Measurements from ENCODE around the gene RUVBL2.
A peak's percentile ranks its signal among the peaks of the same experiment; 100 is the strongest.

Gene RUVBL2

DNA sequence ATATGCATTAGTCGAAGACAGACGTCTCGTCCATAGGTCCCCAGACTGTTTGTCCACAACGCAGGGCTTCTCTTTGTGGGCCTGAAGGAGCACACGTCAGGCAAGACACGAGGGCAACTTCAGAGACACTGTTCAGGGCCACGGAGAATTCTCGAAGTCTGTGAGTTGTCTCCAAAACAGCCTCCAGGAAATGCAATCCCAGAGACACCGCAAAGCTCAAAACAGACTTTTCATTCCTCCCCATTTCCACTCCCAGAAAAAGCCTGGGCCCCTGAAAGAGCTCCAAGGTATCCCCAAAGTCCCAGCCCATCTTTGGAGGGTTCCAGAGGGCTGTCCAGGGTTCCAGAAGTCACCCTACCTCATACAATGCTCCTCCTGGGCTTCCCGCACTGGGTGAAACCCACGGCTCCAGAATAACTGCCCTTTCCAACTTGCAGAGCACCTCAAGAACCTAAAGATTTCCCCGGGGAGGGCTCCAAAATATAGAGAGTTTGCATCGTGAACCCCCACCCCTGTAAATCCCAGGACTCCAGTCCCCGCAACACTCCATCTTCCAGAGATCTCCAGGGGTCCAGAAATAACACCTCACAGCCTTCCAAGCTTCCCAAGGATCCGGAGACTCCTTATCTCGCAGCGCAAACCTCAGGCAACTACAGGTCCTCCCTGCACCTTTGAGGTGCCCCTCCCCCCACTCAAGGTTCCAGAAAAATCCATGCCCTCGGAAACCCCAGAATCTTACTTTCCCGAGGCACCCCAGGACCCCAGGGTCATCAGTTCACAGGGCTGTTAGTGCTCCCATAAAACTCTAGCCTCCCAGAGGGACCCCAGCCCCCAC is 29.3 kb upstream of the RUVBL2 start:
- no peak for DNase-seq (ENCODE audit: low read depth in 2 of 2)

DNA sequence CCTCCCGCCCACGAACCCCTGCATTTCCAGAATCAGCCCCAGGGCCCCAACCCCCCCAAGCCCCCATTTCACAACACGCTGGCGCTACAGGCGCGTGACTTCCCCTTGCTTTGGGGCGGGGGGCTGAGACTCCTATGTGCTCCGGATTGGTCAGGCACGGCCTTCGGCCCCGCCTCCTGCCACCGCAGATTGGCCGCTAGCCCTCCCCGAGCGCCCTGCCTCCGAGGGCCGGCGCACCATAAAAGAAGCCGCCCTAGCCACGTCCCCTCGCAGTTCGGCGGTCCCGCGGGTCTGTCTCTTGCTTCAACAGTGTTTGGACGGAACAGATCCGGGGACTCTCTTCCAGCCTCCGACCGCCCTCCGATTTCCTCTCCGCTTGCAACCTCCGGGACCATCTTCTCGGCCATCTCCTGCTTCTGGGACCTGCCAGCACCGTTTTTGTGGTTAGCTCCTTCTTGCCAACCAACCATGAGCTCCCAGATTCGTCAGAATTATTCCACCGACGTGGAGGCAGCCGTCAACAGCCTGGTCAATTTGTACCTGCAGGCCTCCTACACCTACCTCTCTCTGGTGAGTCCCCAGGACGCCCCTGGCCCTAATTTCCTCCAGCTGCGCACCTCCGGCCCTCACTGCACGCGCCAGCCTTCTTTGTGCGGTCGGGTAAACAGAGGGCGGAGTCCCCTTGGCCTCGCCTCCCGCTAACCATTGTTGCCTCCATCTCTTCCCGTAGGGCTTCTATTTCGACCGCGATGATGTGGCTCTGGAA is 28.5 kb upstream of the RUVBL2 start, which contains the start of gene FTL:
Gene FTL (plus strand): TSS at position 270 of the 766 bp plus-strand sequence. CDS start 199 bp downstream, at position 469.
- DNase-seq (ENCODE audit: low read depth in 2 of 2): peak; percentile 92

DNA sequence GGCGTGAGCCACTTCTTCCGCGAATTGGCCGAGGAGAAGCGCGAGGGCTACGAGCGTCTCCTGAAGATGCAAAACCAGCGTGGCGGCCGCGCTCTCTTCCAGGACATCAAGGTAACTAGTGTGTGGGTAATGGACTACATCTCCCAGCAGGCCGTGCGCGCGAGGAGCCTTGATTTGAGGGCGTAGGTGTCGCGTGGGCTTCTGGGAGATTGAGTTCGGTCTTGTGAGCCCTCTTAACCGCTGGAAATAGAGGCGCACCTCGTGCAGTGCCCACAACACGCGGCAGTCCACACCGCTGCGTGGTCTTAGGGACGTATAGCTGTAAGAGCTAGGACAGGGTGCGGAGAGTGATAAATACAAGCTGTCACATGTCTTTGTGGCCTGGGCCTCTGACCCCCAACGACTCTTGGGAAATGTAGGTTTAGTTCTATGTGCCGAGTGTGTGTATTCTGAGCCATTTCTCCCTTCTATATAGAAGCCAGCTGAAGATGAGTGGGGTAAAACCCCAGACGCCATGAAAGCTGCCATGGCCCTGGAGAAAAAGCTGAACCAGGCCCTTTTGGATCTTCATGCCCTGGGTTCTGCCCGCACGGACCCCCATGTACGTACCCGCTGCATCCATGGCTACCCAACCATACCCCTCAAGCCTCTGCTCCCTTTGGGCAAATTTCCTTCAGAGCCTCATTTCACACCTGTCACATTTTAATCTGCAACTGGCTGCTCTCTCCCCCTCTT is 27.7 kb upstream of the RUVBL2 start:
- no peak for DNase-seq (ENCODE audit: low read depth in 2 of 2)

DNA sequence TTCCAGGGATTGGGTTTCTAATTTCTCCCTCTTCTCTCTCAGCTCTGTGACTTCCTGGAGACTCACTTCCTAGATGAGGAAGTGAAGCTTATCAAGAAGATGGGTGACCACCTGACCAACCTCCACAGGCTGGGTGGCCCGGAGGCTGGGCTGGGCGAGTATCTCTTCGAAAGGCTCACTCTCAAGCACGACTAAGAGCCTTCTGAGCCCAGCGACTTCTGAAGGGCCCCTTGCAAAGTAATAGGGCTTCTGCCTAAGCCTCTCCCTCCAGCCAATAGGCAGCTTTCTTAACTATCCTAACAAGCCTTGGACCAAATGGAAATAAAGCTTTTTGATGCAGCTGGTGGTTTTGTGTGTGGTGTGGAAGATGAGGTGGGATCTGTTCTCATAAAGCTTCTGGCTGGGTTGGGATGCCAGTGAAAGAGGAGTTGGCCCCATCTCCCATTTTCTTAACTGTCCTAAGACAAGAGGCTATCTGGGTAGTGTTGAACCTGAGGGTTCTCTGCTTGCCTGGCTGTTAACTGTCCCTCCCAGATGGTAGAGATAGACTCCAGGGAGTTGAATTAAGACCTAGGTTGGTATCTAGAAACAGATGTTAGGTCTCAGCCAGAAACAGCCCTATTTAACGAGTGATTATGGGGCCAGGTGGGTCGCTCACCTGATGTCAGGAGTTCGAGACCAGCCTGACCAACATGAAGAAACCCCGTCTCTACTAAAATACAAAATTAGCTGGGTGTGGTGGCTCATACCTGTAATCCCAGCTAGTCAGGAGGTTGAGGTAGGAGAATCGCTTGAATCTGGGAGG is 26.9 kb upstream of the RUVBL2 start:
- no peak for DNase-seq (ENCODE audit: low read depth in 2 of 2)

DNA sequence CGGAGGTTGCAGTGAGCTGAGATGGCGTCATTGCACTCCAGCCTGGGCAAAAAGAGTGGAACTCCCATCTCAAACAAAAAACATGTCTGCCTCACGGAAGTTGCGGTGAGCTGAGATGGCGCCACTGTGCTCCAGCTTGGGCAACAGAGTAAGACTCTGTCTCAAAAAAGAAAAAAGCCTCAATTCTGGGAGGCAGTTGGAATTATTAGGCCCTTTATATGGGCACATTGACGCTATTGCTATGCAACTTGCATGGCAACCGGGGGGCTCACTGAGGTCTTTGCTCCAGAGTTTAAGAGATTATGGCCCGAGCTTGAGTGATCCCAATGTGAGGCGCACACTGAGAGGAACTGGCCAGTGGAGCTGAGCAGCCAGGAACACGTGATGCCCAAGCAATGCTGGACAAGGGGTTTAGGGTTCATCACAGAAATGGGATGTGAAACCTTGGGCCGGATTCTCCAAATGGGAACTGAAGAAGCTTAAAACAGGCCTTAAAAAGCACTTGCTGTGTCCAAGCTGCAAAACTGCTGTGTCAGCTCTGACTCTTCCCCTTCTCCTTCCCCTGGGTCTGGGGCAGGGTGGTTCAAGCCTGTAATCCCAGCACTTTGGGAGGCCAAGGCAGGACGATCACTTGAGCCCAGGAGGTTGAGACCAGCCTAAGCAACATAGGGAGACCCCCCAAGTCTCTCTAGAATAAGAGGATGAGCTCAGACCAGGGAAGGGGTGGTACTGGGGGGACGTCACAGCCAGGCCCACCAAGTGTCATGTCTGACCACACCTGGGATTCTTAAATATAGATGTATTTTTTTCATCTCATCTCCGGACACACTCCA is 26.1 kb upstream of the RUVBL2 start:
- no peak for DNase-seq (ENCODE audit: low read depth in 2 of 2)

DNA sequence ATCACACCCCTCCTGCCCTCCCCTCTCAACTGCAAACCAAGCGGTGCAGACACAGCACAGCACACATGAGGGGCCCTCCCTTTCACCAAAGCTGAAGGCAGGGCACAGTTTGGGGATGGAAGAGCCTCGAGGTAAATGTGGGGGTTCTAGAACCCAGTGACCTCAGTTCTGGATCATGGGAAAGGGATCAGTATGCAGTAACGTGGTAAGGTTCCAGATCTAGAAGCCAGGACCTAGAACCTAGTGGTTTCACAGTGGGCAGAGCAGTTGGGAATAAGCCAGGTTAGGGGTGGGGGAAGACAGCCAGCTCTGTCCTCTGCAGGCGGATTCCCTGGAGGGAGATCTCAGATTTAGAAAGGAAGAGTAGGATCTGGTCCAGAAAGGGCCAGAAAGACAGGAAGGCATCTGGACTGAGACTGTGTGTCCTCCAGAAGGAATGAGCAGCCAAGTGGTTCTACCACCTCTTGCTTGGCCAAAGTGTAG is 25.5 kb upstream of the RUVBL2 start:
- no peak for DNase-seq (ENCODE audit: low read depth in 2 of 2)

DNA sequence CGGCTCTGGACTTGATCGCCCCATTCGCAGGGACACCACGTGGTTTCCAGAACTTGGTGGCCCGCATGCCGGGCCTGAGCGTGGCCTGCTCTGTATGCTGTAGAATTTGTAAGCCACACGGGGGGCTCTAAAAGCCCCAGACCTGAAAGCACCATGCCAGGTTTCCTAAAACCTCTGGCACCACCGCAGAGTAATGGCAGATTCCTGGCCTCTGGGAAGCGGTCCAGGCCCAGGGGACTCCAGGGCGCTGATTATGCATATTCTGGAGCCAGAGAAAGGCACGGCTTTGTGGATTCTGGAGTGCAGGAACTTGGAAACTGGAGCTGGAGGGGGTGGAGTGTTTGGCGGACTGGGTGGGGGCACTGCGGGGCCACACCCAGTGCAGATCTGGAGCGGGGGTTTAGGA is 24.9 kb upstream of the RUVBL2 start:
- DNase-seq (ENCODE audit: low read depth in 2 of 2): no peak

DNA sequence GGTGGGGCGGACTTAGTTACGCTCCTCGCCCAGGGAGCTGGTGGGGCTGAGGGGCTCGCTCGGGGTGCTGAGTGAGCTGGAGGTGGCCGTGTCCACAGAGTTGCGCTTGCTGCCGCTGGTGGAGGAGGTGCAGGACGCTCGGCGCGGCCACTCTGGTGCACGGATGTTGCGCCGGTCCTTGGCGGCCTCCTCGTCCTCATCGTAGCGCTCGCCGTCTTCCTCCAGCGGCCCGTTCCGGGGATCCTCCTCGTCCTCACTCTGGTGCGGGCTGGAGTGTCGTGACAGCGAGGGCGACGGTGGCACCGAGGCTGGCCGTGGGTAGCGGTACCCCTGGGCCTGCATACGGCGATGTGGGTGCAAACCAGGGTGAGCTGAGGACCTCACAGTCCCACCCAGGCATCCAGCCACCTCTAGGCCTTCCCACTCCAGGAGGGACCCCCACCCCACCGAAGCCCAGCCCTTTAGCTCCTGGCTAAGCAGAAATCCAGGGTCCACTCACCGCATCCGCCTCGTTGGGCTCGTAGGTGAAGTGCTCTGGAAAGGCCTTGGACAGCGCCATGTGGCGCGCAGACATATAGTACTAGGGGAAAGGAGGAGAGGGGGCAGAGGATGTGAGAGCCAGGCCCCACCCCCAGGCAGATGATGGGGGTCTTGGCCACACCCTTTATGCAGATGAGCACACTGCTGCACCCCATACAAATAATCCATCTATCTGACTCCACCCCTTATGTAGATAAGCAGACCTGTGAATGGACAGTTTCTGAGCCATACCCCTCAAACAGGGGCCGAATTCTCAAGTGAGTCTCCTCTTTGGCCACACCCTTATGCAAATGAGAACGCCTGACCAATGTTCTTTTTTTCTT is 24.2 kb upstream of the RUVBL2 start:
- DNase-seq (ENCODE audit: low read depth in 2 of 2): no peak

DNA sequence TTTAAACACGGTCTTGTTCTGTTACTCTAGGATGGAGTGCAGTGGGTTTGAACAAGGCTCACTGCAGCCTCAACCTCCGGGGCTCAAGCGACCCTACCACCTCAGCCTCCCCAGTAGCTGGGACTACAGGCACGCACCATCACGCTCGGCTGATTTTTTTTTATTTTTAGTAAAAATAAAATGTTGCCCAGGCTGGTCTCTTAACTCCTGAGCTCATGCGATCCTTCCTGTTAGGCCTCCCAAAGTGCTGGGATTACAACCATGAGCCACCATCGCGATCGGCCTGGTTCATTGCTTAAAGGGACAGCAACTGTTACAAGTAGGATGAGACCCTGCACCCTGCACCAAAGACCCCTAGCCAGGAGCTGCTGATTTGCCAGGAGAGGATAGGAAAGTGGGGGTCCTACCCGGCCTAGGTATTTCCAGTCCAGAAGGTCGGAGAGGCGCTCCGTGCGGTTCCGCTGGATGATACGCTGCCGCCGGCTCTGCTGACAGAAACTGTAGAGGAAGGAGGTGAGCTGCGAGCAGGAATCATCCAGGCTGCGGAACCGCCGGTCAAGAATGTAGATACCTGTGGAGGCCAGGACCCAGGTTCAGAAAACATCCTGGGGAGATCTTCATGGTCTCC is 23.4 kb upstream of the RUVBL2 start:
- DNase-seq (ENCODE audit: low read depth in 2 of 2): no peak

DNA sequence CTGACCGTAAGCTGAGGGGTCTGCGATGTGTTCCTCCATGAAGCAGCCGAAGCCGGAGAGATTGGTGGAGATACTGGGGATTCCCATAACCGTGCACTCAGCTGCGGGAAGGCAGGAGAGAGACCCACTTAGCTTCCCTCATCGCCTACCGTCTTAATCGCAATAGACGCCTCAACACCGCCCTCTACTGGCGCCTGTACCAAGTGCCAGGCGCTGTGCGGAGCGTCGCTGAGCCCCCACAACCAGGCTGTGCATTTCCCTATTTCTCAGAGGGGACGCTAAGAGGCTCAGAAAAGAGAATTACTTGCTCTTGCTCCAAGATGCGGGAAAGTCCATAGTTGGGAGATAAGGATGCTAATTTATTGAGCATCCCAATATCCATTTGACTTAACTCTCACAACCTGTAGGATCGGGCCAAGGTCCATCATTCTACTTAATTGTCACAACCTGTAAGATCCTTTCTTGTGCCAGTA is 22.7 kb upstream of the RUVBL2 start:
- no peak for DNase-seq (ENCODE audit: low read depth in 2 of 2)

DNA sequence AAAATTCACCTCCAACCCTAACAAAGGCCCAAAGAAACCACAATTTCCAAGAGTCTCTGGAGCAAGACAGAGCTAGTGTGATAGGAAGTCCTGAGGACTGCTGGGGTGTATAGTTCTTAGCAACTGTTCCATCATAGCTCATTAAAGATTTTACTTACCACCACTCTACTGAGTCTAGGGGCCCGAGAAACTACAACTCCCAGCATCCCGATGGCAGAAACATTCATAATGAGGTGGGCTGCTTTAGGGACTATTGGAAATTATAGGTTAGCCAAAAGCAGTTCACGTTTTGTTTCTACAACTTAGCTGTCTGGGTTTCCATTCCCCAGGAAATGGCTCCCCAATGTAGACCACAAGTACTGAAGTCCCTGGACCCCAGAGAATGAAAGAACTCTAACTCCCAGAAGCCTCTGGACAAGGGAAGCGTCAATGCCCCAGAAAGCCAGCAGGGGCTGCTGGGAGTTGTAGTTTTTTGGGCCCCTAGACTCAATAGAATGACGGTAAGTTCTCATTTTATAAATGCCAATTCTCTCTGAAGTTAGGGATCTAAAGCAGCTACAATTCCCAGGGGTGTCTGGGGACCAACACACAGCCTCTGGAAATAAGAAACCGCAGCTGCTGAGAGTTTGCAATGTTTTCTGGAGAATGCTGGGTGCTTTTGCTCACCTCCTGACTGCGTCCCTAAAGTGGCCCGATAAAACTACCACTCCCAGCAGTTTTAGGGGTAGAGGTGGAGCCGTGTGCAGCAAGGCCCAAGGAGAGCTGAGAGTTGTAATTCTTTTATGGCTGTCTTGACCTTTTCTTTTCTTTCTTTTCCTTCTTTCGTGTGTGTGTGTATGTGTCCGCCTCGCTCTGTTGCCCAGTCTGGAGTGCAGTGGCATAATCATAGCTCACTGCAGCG is 17.5 kb upstream of the RUVBL2 start:
- no peak for DNase-seq (ENCODE audit: low read depth in 2 of 2)

DNA sequence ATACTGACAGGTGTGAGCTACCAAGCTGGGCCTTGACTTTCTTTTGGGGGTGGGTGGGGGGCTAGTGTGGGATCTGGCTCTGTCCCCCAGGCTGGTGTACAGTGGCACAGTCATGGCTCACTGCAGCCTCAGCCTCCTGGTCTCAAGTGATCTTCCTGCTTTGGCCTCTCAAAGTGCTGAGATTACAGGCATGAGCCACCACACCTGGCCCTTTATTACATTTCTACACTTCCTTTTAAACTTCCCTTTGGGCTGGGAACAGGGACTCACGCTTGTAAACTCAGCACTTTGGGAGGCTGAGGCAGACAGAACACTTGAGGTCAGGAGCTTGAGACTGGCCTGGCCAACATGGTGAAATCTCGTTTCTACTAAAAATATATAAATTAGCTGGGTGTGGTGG is 16.6 kb upstream of the RUVBL2 start:
- DNase-seq (ENCODE audit: low read depth in 2 of 2): no peak

DNA sequence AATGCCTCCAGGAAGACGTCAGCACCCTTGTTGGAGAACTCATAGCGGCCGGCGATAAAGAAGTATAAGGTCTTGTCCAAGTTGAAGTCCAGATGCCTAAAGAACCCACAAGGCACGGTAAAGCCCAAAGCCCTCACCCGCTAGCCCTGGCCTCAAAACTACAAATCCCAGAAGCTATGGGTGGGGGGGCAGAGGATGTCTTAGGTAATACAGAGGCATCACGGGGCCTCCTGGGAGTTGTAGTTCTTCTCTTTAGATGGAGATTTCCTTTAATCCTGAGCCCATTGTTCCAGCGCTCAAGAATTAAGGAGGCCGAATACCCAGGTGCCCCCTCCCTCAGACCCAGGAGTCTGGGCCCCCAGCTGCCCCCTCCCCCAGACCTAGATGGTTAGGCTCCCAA is 11.4 kb upstream of the RUVBL2 start:
- DNase-seq (ENCODE audit: low read depth in 2 of 2): no peak

DNA sequence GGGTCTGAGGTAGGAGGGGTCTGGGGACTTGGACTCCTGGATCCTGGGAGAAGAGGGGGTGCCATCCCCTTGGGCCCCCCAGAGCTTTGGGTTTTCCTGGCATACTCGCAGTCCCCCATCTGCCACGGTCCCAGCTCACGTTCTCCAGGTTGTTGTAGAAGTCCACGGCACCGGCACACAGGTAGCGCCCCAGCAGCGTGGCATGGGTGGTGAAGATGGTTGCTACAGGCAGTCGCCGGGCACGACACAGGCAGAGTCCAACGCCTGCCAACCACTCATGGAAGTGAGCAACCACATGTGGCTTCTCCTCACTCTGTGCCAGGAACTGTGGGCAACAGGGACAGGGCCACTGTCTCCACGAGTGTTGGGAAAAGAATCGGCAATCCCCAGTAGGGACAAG is 8.0 kb upstream of the RUVBL2 start:
- DNase-seq (ENCODE audit: low read depth in 2 of 2): no peak

DNA sequence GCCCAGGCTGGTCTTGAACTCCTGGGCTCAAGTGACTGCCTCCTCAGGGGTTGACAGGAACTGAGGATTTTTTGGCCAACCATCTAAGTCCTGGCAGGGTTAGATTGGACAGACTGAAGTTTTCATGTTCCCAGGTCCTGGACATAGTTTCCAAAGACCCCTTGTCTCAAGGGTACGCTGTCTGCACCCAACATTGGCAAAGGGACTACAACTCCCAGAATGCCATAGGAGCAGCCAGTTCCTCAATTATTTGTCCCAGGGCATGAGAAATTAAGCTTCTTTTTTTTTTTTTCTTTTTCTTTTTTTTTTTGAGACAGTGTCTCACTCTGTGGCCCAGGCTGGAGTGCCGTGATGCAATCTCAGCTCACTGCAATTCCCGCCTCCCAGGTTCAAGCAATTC is 7.5 kb upstream of the RUVBL2 start:
- DNase-seq (ENCODE audit: low read depth in 2 of 2): no peak

DNA sequence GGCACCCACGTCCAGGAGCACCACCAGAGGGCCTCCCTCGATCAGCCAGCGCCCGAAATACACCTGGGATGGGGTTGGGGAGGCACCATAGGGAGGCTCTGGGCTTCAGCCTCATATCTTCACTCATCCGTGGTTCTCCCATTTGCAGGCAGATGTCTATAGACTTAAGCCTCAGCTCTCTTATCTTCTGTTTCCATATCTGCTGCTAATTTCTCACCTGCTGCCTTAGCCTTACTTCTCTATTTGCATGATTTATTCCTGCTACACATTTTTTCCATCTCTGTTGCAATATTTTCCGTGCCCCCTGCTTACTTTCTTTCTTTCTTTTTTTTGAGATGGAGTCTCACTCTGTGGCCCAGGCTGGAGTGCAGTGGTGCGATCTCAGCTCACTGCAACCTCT is 6.4 kb upstream of the RUVBL2 start:
- DNase-seq (ENCODE audit: low read depth in 2 of 2): no peak

DNA sequence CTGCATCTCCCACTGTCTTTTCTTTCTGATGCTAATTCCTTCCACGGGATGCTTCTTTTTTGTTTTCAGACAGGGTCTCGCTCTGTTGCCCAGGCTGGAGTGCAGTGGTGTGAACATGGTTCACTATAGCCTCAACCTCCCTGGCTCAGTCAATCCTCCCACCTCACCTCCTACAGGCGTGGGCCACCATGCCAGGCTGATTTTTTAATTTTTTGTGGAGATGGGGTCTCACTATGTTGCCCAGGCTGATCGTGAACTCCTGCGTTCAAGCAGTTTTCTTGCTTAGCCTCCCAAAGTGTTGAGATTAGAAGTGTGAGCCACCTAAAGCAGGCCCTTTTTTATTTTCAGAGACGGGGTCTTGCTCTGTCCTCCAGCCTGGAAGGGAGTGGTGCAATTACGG is 5.4 kb upstream of the RUVBL2 start:
- no peak for DNase-seq (ENCODE audit: low read depth in 2 of 2)

DNA sequence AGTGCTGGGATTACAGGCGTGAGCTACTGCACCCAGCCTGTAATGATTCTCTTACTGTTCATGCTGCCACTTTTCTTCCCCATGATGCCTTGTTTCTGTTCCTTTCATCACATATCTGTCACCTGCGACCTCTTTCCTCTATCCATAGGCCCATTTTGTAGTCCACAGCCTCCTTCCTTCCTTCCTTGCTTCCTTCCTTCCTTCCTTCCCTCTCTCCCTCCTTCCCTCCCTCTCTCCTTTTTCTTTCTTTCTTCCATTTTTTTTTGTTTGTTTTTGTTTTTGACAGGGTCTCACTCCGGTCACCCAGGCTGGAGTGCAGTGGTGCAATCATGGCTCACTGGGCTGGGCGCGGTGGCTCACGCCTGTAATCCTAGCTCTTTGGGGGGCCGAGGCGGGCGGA is 4.8 kb upstream of the RUVBL2 start:
- no peak for DNase-seq (ENCODE audit: low read depth in 2 of 2)
